ENCODE data around the gene NRIP1.

NRIP1 gene

GRCh38 chr21:15093216-15093615 is 28.4 kb upstream of the NRIP1 start:
- FAIRE-seq (no peak), DNase-seq (ENCODE audit: insufficient read length) (no peak)
- TF ChIP-seq TAF1 (IDR thresholded peaks at IDR 0.05; ENCODE audit: borderline replicate concordance, low read depth, low read length) (no peak), POLR2A (IDR thresholded peaks at IDR 0.05; ENCODE audit: low read depth, low read length) (no peak), POLR2AphosphoS5 (IDR thresholded peaks at IDR 0.05; ENCODE audit: low read depth, low read length) (no peak)

- TF ChIP-seq TAF1 (IDR thresholded peaks at IDR 0.05; ENCODE audit: borderline replicate concordance, low read depth, low read length) (no peak), POLR2A (IDR thresholded peaks at IDR 0.05; ENCODE audit: low read depth, low read length) (no peak), POLR2AphosphoS5 (IDR thresholded peaks at IDR 0.05; ENCODE audit: low read depth, low read length) (no peak)
- FAIRE-seq (no peak), DNase-seq (ENCODE audit: insufficient read length) (no peak)
These were observed 27.9 kb upstream of the NRIP1 start for GRCh38 chr21:15092745-15093144.

GRCh38 chr21:15090390-15090789 is 25.6 kb upstream of the NRIP1 start:
- FAIRE-seq = no peak
- no peak for TF ChIP-seq POLR2AphosphoS5 (IDR thresholded peaks at IDR 0.05; ENCODE audit: low read depth, low read length)
- no peak for TF ChIP-seq POLR2A (IDR thresholded peaks at IDR 0.05; ENCODE audit: low read depth, low read length)
- TF ChIP-seq TAF1 (IDR thresholded peaks at IDR 0.05; ENCODE audit: borderline replicate concordance, low read depth, low read length) = no peak
- no peak for DNase-seq (ENCODE audit: insufficient read length)

GRCh38 chr21:15088488-15088887 is 23.7 kb upstream of the NRIP1 start:
- TF ChIP-seq TAF1 (IDR thresholded peaks at IDR 0.05; ENCODE audit: borderline replicate concordance, low read depth, low read length) (no peak), POLR2A (IDR thresholded peaks at IDR 0.05; ENCODE audit: low read depth, low read length) (no peak), POLR2AphosphoS5 (IDR thresholded peaks at IDR 0.05; ENCODE audit: low read depth, low read length) (no peak)
- no peak for DNase-seq (ENCODE audit: insufficient read length)
- no peak for FAIRE-seq

- DNase-seq (ENCODE audit: insufficient read length) (no peak), FAIRE-seq (no peak)
- TF ChIP-seq TAF1 (IDR thresholded peaks at IDR 0.05; ENCODE audit: borderline replicate concordance, low read depth, low read length) = no peak
- no peak for TF ChIP-seq POLR2AphosphoS5 (IDR thresholded peaks at IDR 0.05; ENCODE audit: low read depth, low read length)
- TF ChIP-seq POLR2A (IDR thresholded peaks at IDR 0.05; ENCODE audit: low read depth, low read length) = no peak
These were observed 19.9 kb upstream of the NRIP1 start for GRCh38 chr21:15084668-15085067.

GRCh38 chr21:15080526-15080925 is 15.7 kb upstream of the NRIP1 start:
- no peak for FAIRE-seq
- no peak for TF ChIP-seq POLR2A (IDR thresholded peaks at IDR 0.05; ENCODE audit: low read depth, low read length)
- TF ChIP-seq POLR2AphosphoS5 (IDR thresholded peaks at IDR 0.05; ENCODE audit: low read depth, low read length) = no peak
- no peak for TF ChIP-seq TAF1 (IDR thresholded peaks at IDR 0.05; ENCODE audit: borderline replicate concordance, low read depth, low read length)

GRCh38 chr21:15079269-15079668 is 14.5 kb upstream of the NRIP1 start:
- TF ChIP-seq POLR2A (IDR thresholded peaks at IDR 0.05; ENCODE audit: low read depth, low read length) (no peak), POLR2AphosphoS5 (IDR thresholded peaks at IDR 0.05; ENCODE audit: low read depth, low read length) (no peak), TAF1 (IDR thresholded peaks at IDR 0.05; ENCODE audit: borderline replicate concordance, low read depth, low read length) (no peak)
- DNase-seq (ENCODE audit: insufficient read length) (no peak), FAIRE-seq (no peak)

More at GRCh38 chr21:15080526-15080925, 15.7 kb upstream of the NRIP1 start:
- DNase-seq (ENCODE audit: insufficient read length) = no peak

- DNase-seq (ENCODE audit: insufficient read length) (no peak), FAIRE-seq (no peak)
- TF ChIP-seq TAF1 (IDR thresholded peaks at IDR 0.05; ENCODE audit: borderline replicate concordance, low read depth, low read length) (no peak), POLR2A (IDR thresholded peaks at IDR 0.05; ENCODE audit: low read depth, low read length) (no peak), POLR2AphosphoS5 (IDR thresholded peaks at IDR 0.05; ENCODE audit: low read depth, low read length) (no peak)
These were observed 13.4 kb upstream of the NRIP1 start for GRCh38 chr21:15078180-15078579.

GRCh38 chr21:15077529-15078145 is 12.8 kb upstream of the NRIP1 start:
- DNase-seq (ENCODE audit: insufficient read length) = no peak

GRCh38 chr21:15076730-15077129 is 11.9 kb upstream of the NRIP1 start:
- FAIRE-seq (no peak), DNase-seq (ENCODE audit: insufficient read length) (no peak)
- TF ChIP-seq POLR2A (IDR thresholded peaks at IDR 0.05; ENCODE audit: low read depth, low read length) = no peak
- no peak for TF ChIP-seq POLR2AphosphoS5 (IDR thresholded peaks at IDR 0.05; ENCODE audit: low read depth, low read length)
- TF ChIP-seq TAF1 (IDR thresholded peaks at IDR 0.05; ENCODE audit: borderline replicate concordance, low read depth, low read length) = no peak

More at GRCh38 chr21:15077529-15078145, 12.8 kb upstream of the NRIP1 start:
- TF ChIP-seq POLR2AphosphoS5 (IDR thresholded peaks at IDR 0.05; ENCODE audit: low read depth, low read length) (no peak), POLR2A (IDR thresholded peaks at IDR 0.05; ENCODE audit: low read depth, low read length) (no peak), TAF1 (IDR thresholded peaks at IDR 0.05; ENCODE audit: borderline replicate concordance, low read depth, low read length) (no peak)
- FAIRE-seq = no peak

- DNase-seq (ENCODE audit: insufficient read length) (no peak), FAIRE-seq (no peak)
- no peak for TF ChIP-seq TAF1 (IDR thresholded peaks at IDR 0.05; ENCODE audit: borderline replicate concordance, low read depth, low read length)
- TF ChIP-seq POLR2A (IDR thresholded peaks at IDR 0.05; ENCODE audit: low read depth, low read length) = no peak
- no peak for TF ChIP-seq POLR2AphosphoS5 (IDR thresholded peaks at IDR 0.05; ENCODE audit: low read depth, low read length)
These were observed 6.2 kb upstream of the NRIP1 start for GRCh38 chr21:15071009-15071408.

GRCh38 chr21:15066123-15066575 is 1.3 kb upstream of the NRIP1 start:
- FAIRE-seq = no peak
- no peak for DNase-seq (ENCODE audit: insufficient read length)
- TF ChIP-seq POLR2A (IDR thresholded peaks at IDR 0.05; ENCODE audit: low read depth, low read length) = no peak
- no peak for TF ChIP-seq POLR2AphosphoS5 (IDR thresholded peaks at IDR 0.05; ENCODE audit: low read depth, low read length)
- TF ChIP-seq TAF1 (IDR thresholded peaks at IDR 0.05; ENCODE audit: borderline replicate concordance, low read depth, low read length) = no peak

Data from GM12892 (cell line).